Activated CD8-positive, alpha-beta memory T cell treated with anti-CD3 and anti-CD28 coated beads, Interleukin-2, amount 50 U/mL, for 48 hours (primary cell): ENCODE data around the gene SYT6.

Experiments used
- DNase-seq: peaks from one replicate; pipeline ENCODE4 v3.0.0-alpha.2; 2020

Gene SYT6

DNA sequence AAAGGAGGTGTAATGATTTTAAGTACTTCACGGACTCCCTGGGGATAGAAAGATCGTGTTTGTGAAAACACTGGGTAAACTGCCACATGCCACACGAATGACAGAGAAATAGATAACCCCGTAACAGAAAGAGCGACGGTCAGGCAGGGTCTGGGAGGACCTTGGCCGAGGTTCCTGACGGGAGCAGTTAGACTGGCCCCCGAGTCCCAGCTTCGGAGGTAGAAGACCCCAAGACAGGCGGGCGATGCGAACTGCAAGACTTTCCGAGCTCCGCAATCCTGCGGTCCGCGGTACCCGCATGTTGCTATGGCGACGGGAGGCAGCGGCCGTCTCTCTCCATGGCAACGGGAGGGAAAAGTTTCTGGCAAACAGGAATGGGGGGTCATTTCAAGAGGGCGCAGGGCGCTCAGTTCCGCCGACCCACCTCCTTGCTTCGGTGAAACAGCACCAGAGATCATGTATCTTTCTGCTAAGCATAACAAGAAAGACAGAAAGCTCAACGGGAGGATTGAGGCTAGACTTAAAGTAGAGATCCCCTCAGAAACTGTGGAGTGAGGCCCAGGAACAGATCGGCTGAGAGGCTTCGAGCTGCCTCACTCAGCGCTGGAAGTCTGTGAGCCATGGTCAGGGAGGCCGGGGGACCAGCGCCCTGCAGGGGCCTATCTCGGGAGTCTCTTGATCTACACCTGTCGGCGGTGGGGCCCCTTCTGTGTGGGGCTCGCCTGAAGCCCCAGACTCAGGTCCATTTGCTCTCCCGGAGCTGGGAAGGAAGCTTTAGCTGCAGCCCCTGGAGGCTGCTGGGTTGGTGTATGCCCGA, 685 bp upstream of the SYT6 start:
- peak; percentile 58 for DNase-seq

DNA sequence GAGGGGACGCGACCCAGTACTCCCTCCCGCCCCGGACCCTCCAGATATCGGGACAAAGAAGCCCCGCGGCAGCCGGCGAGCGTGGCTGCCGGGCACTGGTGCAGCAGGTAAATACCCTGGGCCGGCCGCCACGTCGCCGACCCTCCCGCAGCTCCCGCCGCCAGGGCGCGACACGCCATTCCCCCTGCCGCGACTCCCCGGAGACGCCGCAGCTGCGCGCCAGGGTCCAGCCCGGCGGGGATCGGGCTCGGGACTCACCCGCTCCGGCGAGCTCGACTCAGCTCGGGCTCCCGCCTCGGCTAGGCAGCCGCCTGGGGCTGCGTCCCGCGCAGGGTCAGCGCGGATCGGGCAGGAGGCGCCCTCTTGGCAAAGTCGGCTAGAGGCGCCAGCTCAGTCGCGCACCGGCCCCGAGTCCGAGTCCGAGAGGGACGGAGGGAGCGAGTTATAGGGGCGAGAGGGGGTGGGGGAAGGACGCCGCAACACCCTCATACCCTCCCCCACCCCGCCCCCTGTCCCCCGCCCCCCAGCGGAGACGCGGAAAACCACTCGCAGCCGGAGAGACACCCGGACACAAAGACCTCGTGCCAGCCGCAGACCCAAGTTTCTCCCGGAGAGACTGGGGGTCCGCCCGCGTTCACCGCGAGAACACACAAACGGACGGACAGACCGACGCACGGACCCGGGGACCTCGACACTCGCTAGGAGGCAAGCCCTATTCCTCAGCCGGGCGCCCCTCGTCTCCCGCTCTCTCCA, 985 bp downstream of the SYT6 start:
- peak; percentile 60 for DNase-seq

DNA sequence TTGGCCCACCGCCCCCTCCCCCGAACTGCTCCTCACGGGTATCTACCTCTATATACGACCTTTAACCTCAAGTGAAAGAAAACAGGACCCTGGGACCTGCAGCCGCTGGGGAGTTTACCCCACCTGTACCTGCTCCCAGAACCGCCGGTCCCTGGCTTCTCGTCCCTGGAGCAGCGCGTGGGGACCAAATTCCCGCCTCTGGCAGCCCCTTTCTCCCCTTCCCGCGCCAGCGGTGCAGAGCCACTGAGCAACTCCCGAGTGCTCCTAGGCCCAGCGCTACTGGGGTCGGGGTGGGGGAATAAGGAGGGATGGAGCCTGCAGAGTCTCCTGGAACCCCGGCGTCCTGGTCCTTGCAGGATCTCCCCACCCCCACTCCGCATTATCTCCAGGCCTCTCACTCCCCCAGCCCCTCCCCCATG, 1.6 kb downstream of the SYT6 start:
- DNase-seq = no peak

DNA sequence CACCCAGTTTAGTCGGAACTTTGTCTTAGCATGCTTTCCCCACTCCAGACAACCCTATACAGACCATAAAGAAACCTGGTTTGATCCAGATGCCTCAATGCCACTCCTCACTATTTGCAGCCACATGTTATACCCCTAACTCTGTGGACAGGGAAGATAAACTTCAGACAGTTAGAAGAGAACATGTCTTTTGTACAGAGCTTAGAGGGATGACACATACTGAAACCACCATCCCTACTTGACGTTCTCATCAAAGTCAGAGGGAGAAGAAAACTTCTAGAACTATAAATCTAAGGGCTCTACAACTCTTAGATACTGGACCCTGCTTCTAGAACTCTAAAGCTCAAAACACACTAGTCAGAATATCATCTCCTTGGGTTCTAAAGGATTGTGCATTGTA, 3.7 kb downstream of the SYT6 start:
- no peak for DNase-seq

DNA sequence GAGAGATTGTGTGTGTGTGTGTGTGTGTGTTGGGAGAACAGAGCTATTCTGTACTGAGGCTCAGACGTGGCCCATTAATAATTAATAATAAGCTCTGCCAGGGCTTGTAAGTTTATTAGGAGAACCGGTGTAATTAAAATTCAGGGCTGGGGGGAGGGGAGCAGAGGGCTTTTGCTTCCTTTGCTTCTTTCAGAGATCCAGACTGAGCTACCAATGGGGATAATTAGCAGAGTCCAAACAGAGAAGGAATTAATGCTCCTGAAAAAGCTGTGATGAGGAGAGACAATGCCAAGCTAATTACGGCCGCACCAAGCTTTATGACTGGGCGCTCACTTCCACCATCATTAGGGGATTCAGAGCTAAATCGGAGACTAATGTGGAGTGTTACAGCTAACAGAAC, 4.5 kb downstream of the SYT6 start:
- no peak for DNase-seq

DNA sequence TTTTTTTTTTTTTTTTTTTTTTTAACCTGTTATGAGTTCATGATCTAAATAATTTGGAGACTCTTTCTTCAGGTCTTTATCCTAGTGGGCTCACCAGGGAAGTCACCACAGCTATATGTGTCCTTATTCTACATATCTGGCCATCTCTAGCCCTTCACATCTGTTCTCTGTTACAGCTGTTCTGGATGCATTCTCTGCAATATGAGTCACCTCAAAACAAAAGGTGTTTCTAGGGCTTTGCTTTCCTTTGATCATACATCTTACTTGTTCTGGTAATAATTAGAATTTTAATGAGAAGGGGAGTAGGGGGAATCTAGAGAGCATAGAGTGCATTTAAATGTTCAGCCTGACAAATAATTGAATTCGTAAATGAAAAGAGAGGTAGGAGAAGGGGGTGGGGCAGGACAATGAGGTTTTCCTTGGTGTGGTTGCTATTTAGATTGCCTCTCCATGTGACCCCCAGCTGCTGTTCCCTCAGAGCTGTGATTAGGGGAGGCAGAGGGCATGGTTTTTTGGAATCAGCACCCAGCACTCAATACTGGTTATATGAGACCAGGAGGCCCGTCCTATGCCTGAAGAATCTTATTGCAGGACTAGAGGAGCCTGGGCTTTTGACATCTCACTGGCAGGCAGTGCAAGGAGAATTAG, 8.0 kb downstream of the SYT6 start:
- DNase-seq = no peak

DNA sequence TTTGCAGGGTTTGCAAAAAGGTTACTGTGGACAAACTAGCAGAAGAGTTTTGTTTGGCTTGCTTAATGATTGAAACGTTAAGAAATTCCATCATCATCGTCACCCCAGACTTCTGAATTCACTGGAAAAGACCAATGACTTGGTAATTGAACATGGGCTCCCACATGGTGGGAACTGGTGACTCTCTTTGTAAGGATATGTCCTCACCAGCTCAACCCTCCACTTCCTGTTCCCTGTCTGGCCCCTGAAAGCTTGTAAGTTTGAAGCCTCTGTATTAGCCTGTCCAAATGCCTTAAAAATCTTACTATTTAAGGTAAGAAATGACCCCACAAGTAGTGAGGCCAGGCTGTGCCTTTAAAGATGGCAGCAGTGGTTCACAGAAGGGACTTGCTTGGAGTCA, 9.7 kb downstream of the SYT6 start:
- no peak for DNase-seq

DNA sequence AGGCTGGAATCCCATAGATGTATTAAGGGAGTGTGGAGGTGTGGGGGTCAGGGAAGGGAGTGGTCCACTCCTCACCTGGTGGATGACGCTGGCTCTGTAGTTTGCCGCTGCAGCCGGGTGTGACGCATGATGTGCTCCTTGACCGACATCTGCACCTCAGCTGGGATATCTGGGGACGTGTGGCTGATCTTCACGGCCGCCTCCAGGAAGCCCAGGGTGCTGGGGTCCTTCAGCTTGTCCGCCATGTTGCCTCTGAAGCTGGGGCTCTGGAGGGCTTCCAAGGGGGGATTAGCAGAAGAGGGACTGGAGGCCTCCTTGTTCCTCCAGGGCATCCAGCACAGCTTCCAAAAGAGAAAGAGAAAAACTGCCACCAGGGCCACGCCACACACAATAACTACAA, 14.1 kb downstream of the SYT6 start:
- DNase-seq = no peak

DNA sequence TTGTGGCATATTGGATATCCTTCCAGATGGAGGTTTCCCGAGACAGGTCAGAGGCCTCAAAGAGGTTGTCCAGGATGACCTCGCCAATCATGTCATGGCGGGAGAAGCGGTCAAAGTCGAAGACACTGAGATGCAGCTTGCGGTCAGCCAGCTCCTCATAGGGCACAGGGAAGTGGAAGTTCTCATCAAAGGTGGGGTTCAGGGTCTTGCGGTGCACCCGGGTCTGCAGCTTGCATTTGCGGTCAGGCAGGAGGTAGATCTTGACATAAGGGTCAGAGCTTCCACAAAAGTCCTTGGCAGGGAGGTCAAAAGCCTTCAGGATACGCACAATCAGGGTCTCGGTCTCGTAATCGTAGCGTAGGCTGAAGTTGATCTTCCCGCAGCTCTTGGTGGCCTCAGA, 16.2 kb downstream of the SYT6 start:
- DNase-seq = no peak

DNA sequence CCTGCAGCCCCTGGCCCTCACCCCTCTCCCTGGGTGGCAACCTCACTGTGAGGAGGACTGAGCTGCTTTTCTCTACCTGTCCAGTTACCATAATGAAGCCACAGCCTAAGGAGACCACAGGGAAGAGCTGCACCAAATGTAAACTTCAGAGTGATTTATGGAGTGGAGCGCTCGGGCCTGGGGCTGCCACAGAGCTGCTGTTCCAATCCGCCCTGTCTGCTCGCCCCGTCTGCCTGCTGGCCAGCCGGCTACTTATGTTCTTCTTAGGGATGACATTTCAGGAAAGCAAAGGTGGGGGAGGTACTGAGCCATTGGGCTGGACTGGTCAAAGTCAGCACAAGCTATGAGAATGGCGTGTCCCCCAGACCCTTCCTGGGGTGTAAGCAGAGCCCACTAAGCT, 17.9 kb downstream of the SYT6 start:
- DNase-seq = no peak

DNA sequence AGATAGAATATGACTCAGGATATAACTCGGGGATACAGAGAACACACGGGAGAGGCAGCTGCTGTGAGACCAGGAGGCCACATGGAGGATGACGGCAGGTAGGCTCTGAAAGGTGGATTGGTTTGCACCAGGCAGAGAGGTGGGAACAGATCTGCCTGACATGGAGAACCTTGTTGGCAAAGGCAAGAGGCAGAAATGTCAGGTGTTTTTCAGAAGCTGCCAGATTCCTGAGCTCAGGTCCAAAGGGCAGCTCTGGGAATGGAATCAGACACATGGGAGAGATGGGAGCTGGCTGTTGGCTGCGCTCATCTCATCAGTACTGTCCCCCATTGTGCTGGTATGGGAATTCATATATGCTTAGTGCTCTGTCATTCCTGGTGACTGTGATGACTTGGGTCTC, 19.2 kb downstream of the SYT6 start:
- DNase-seq = no peak

DNA sequence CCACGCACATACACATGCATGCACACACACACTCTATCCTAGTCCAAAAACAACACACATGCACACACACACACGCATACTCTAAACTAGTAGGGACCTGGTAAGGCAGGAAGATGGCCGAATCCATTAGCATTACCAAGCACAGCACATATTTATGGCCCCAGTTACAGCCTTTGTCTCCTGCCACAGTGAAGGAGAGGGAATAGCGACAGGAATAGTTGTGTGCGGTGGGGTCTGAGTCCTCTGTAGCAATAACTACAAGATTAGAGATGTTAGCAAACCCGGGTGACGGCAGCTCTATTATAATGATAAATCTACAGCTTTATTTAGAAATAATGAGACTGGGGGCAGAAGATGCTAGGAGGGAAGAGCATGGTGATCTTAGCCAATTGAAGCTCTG, 20.5 kb downstream of the SYT6 start:
- no peak for DNase-seq

DNA sequence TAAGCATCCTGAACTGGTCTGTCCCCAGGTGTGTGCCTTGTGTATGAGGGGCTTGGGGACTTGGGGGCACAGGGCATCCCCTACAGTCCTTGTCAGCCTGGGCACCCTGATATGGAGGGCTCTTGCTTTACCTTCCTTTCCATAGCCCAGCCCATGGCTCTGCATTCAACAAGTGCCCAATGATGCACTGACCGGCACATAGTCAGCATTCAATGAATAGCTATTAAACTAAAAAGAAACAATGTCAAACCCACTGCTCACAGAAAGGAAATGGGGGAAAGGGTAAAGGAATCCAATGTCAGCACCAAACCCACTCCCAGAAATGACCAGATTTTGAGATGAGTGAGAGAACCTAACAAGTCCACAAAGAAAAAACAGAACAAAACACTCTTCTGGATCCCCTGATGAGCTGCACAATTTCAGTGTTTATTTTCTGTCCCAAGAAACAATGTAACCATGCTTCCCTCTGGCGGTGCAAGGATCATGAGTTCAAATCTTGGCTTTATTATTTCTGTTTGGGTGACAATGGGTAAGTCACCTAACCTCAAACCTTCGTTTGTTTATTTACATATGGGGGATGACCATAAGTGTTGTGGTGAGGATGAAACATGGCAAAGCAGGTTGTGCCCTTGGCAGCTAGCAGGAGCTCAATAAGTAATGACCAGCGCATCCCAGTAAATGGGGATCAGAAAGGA, 22.0 kb downstream of the SYT6 start:
- DNase-seq = no peak

DNA sequence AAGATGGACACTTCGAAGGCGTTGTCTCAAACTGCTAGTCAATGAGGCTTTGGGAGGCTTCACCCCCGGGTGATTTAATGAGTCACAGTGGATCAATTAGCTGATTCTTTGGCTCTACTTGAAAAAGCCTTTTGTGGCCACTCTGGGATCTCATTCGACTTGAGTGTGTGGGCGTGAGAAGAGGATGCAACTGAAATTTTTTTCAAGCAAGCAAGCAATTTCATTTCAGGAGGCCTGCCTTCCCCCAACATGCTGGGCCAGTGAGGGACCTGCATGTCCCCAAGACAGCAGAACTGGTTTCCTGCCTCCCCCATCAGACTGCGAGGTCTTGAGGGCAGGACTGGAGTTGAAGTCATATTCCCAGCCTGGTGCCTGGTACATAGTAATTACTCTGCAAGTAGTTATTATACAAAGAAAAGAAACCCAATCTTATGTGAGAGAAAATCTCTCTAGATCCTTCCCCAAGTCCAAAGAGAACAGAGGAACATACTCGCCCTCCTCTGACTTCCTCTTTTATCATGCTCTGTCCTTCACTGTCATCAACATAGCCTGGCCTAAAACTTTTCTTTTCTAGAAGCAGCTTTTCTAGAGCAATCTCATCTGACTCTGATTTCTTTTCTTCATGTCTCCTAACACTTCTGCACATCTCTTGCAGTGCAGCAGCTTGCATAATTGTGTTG, 22.7 kb downstream of the SYT6 start:
- DNase-seq = no peak

DNA sequence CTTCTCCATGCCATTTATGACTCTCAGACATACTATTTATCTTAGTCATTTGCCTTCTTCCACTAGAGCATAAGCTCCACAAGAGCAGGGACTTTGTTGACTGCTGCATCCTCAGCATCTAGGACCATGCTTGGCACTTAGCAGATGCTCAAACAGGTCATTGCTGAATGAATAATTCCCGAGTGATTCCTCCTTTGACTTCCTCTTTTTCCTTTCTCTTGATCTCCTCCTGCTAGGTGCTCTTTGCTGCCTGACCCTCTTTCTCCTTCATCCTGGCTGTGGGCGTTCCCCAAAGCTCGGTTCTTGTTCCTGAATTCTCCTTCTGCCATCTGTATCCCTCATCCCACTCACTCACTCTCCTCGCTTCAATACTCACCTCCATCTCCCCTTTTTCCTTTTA, 23.5 kb downstream of the SYT6 start:
- DNase-seq = no peak

DNA sequence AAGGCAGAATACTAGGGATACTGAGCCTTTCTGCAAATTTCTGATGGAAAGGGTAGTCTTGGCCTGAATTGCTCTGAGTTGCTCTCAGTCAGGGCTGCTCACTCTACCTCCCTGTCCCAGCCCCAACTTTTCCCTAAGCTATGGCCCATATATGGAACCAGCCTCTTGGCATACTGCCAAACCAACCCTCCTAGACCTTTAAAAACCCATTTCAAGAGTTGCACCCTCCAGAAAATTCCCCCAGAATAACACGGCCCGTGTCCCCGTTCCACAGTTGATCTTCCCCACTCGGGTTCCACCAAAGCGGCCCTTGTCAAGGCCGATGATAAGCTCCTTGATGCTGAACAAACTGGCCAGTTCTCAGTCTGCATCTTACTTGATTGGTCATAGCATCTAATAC, 25.4 kb downstream of the SYT6 start:
- no peak for DNase-seq

DNA sequence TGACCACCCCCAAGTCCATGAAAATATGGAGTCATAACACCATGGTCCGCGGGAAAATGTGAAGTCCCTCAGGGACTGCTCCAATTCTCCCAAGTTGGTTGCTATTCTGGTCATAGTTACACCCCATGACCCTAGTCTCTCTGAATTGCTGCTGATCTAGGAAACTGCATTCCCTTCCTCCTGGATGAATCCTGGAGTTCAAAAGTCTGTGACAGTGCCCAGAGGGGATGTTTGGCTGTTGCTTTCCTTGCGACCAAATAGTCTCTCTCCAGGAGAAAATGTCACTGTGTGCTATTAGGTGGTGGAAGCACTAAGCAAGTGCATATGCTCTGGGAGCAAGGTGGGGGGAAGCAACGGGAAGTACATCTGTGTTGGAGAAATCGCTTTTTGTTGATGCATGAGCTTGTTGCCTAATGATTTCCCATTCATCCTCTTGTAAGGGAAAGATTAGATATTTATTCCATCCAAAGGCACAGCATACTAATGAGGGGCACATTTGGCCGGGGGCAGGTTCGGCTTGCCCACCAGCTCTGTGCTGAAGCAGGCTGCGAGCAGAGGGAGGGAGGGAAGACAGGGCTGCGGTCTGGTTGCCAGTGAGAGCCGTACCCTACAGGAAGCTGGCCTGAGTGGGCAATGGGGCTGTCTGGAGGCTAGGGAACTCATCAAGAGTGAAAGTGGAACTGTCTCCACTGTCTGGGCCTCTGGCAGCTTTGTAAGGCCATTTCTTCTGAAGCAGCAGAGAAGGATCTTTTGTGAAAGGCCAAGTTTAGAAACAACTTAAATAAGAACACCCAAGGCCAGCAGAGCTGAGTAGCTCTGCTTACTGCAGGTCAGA, 27.2 kb downstream of the SYT6 start:
- DNase-seq = no peak

DNA sequence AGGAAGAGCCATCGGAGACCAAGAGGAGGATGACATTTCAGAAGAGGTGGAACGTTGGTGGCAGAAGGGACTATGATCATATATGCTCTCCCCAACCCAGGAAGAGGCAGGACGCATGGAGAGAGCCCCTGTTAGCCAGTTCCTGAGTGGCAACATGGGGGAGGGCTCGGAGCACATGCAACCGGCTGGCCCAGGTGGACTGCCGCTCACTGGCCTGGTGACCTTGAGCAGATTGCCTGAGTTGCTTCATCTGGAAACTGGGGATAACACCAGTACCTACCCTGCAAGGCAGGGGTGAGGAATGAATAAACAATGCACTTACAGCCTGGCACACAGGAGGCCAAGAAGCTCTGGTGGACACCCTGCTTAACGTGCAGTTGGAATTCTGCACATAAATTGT, 29.0 kb downstream of the SYT6 start:
- DNase-seq = no peak

DNA sequence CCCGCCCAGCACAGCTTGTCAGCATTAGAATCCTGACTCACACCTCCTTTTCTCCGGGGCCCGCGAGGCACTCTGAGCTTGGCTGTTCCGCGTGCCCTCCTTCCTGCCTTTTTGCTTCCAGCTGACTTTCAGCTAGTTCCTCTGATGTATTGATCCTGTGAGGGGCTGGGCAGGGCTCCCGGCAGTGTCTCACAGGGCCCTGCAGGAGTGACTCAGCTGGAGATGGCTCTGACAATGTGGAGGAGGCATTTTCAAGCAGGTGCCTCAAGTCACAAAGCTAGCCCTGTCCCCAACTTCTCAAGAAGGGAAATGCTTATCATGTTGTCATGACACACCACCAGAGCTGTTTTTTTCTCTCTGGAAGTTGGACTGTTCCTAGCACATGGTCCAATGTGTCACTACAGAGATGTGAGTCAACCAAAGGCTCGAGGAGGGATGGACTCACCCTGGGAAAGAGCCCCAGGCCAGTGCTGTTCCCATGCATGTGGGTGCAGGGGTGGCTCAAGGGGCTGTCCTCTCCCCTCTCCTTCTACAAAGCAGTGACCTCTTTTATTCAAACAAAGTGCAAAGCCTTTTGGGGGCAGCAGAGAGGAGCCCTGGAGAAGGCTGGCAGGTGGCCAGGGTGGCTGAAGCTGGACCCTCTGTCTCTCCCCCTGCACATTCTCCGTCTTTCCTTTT, 30.6 kb downstream of the SYT6 start:
- no peak for DNase-seq

DNA sequence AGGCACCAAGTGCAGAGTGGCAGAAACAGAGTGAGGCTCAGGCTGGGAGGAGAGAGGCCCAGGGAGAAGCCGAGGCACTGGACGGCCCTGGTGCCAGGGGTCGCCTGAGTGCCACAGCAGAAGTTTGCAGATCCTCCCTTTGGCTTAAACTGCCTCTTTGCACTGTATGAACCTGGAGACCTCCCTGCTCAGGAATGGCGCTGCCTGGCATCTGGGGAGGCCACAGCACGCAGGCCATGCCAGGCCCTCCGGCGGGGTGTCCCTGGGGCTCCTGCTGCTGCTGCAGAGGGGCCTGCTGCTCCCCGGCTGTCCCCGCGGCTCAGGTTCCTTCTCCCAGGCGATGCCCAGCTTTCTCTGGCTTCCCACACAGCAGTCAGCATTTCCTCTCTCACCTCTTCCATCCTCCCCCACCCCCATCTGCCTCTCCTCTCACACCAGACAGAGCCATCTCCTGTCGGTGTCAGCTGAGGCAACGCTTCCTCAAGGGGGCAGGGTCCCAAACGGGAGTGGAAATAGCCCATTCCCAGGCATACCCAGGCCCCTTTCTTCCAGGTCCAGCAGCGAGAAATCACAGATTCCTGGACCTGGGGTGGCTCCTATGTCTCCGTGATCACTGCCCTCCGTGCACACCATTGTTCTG, 35.2 kb downstream of the SYT6 start:
- DNase-seq = no peak

DNA sequence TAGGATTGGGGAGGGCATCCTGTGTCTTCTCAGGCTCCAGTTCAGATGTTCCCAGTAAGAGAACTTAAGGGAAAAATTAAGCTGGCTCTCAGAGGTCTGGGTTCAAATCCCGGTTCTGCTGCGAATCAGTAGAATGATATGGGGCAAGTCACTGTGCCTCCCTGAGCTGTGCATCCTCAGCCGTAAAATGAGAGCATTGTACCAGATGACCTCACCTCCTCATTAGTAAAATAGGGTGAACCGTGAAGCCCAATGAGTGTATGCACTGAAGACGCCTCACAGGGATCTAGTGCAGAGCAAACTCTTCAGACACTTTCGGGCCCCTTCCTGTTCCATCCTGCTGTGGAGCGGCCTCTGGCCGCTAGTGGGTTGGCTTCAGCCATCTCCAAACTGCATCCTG, 36.0 kb downstream of the SYT6 start:
- no peak for DNase-seq
